HUDEP-2 (cell line): ENCODE measurements around the gene CR1L.
"Not testable (repeated sequence)": the region's sequence is repeated elsewhere in the genome, so short reads cannot be mapped to it uniquely, and the experiment has no call there.

Experiments
- DNase-seq, 76 experiments: peaks; one replicate each; lab custom pipeline; 2025; ENCODE audit not compliant: unreplicated experiment in 76 of 76; lab: John Stamatoyannopoulos, UW

The CR1L gene

DNA sequence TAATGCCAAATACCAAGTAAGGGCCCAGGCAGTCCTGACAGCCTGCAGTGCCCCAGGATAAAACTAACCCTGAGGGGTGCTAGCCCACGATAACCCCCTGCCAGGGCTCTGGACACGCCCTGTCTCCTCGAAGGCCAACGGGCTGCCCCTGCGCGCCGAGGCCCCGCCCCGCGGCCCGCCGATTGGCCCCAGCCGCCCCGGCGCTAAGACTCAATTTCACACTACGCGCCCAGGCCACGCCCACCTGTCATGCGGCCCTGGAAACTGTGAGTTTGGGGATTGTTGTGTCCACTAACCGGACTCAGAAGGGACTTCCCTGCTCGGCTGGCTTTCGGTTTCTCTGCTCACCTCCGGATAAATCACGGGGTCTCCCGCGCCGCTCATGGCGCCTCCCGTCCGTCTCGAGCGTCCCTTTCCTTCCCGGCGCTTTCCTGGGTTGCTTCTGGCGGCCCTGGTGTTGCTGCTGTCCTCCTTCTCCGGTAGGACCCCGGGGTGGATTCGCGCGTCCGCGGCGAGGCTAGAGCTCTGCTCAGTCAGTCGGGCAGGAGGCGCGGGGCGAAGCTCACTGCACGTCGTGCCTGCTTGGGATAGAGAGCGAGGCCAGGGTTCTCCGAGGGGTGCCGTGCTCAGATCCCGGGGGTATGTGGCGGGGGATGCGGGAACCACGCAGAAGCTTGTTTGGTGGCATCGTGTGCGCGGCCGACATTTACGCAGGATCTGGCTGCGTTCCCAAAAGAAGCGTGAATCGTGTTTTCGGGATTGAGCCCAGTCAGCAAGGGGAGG is at the start of gene CR1L:
CR1L (plus strand) TSS at position 282 of the 783 bp plus-strand sequence; CDS start at position 383, 101 bp downstream.
- peak in 60 of 76 experiments; percentile 18 to 88 (median 66) for DNase-seq

GRCh38 chr1:207603777-207604176 is 41.2 kb upstream of the CR1L start:
- peak in 1 of 76 experiments; percentile 2 for DNase-seq

DNA sequence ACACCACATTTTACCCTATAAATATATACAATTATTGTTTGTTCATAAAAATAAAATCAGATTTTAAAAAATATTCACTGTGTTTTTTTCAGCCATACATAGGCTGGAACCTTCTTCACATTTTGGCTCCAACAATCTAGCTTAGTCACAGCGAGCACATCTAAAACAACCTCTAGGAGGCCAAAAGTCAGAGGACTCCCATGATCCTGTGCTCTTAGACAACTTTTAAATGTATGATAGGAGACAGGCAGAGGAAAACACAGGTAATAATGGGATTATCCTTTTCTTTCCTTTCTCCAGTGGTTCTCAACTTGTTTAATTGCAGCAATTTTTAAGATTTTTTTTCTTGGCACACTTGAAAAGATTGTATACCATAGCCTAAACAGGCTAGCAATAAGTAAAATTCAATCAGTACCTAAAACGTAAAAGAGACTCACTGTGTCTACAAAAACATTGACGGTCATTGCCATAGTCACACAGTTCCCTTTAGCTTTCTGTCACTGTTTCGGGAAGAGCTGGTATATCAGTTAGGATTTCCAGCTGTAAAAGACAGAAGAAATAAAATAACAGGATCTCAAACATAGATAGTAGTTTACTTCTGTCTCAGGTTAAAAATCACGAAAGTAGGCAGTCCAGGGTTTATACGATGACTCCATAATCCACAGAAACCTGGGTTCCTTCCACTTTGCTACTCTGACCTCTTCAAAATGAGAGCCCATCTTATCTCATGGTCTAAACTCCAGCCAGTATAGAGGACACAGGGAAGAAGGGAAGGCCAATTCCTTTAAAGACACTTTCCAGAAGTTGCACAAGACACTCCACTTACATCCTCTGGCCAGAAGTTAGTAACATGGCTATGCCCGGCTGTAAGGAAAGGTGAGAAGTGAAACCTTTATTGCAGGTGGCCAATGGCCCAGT is 39.2 kb upstream of the CR1L start:
- no peak for DNase-seq

DNA sequence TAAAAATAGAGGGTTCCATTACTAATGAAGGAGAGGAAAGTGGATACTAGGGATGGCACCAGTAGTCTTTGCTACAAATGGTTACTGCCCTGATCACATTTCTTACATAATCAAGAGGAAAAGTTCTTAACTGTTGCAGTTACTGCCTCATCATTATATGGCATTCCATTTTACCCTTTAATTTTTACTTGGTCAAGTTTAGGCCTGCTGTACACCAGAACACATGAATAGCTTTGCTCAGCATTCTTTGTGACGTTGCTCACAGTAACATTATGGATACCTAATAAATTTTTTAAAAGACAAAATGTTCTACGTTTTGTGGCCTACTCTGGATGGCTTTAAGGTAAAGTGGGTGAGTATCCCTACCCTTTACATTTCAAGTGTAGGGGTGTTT is 38.6 kb upstream of the CR1L start:
- DNase-seq, result no peak

DNA sequence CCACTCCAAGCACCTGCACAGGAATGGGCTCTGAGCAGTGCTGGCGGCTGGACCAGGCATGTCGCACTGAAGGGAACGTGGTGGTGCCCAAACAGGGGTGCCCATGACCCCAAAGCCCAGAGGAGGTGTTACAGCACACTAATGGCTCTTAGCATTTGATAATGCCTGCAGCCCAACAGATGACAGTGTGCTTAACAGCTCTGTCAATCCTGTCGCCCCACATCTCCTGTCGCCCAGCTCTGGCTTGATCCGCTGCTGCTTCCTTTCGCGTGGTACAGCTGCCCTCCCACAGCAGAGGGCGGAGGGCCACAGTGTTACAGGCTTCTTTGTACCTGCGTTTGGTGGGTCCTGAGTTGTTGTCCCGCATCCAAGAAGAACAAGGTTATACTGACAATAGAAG is 32.2 kb upstream of the CR1L start:
- DNase-seq, result no peak

DNA sequence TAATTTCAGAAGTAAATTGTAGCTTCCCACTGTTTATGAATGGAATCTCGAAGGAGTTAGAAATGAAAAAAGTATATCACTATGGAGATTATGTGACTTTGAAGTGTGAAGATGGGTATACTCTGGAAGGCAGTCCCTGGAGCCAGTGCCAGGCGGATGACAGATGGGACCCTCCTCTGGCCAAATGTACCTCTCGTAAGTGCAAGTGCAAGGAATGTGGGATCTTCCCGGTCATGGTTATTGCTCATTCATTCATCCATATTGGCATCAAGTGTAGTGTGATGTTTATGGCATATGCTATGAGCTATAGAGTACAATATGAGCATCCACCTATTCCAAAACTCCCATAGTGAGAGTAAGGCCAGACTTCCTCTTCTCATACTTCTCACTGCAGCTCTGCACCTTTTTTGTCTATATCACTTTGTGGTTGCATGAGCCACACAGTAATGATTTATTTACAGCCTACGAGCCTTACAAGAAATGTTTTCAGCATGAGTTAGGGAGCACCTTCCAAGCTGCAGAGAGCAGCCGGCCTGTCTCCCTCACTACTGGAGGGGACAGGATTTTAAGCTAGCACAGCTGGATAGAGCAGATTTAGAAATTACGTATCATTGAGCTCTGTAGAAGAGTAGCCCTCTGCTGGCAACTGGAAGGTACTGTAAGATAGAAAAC is 24.9 kb upstream of the CR1L start:
- DNase-seq, result peak in 30 of 76 experiments; percentile 1 to 60 (median 28)

- no peak for DNase-seq
Measured at GRCh38 chr1:207620543-207620893, 24.4 kb upstream of the CR1L start.

- DNase-seq, result not testable (repeated sequence)
Measured at GRCh38 chr1:207625504-207626071, 19.3 kb upstream of the CR1L start.

- no peak for DNase-seq
Measured at GRCh38 chr1:207626972-207627337, 18.0 kb upstream of the CR1L start.

GRCh38 chr1:207627496-207627895 is 17.4 kb upstream of the CR1L start:
- DNase-seq, result no peak

- DNase-seq, result no peak
Measured at GRCh38 chr1:207628776-207629175, 16.2 kb upstream of the CR1L start.

GRCh38 chr1:207631137-207631536 is 13.8 kb upstream of the CR1L start:
- no peak for DNase-seq

GRCh38 chr1:207633226-207633625 is 11.7 kb upstream of the CR1L start:
- DNase-seq, result no peak

GRCh38 chr1:207633699-207634289 is 11.1 kb upstream of the CR1L start:
- not testable (repeated sequence) for DNase-seq

DNA sequence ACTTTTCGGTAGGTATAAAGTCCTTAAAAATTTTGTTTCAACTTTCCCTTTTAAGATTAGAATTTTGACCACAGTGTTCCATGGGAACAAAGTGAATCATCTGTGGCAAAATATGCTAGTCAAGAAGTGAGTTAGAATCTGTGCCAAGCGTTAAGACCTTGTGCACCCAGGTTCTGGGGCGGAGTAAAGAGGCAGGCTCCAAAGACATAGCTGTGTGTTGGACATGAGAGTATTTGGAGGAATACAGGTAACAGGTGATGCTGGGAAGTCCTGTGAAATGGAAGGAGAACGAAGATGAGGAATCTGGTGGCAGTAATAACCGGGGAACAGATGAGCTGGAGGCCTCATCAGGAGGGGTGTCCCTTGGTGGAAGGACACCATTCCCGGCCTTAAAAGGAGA is 10.6 kb upstream of the CR1L start:
- not testable (repeated sequence) for DNase-seq

DNA sequence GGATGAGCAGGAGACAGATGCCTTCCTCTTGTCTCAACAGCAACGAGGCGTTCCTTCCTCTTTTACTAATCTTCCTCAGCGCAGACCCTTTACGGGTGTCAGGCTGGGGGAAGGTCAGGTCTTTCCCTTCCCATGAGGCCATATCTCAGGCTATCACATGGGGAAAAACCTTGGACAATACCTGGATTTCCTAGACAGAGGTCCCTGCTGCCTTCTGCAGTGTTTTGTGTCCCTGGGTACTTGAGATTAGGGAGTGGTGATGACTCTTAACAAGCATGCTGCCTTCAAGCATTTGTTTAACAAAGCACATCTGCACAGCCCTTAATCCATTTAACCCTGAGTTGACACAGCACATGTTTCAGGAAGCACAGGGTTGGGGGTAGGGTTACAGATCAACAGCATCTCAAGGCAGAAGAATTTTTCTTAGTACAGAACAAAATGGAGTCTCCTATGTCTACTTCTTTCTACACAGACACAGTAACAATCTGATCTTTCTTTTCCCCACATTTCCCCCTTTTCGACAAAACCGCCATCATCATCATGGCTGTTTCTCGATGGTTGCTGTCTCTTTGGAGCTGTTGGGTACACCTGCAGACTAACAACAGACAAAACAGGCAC is 9.3 kb upstream of the CR1L start:
- not testable (repeated sequence) for DNase-seq

DNA sequence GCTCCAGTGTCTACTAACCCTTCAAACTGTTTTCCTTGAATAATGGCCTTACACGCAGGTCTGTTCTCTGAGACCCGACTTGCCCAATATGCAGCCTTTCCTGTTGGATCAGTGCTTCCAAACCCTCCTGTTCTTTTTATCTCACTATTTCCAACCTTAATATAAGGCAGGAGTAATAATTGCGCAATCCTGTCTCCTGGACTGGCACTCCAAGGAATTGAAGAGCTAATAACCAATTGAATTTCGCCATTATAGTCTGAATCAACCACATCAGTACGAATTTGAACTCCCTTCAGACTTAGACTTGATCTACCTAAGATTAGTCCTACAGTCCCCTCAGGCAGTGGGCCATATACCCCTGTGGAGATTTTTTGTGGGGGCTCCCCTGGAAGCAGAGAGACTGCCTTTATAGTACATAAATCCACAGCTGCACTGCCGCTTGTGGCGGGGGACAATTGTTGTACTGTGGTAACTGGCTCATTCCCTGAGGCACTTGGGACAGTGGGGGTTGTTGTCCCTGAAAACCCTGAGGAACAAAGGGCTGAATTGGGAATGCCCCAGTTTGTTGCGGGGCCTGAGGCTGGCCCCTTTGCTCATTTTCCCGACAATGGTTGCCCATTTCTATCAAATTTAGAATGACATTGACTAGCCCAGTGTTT is 6.3 kb upstream of the CR1L start:
- DNase-seq, result not testable (repeated sequence)

GRCh38 chr1:207639362-207639761 is 5.6 kb upstream of the CR1L start:
- DNase-seq, result not testable (repeated sequence)

- DNase-seq, result no peak
Measured at GRCh38 chr1:207644166-207644851, 624 bp upstream of the CR1L start.
